NCI-H524 (cell line): ENCODE data around the gene ME3.
"Not testable (repeated sequence)": the region's sequence is repeated elsewhere in the genome, so short reads cannot be mapped to it uniquely, and the experiment has no call there.

ENCODE experiments used
- DNase-seq, 2 experiments: peaks; one replicate each; lab custom pipeline; 2025; lab: John Stamatoyannopoulos, UW

Gene ME3

DNA sequence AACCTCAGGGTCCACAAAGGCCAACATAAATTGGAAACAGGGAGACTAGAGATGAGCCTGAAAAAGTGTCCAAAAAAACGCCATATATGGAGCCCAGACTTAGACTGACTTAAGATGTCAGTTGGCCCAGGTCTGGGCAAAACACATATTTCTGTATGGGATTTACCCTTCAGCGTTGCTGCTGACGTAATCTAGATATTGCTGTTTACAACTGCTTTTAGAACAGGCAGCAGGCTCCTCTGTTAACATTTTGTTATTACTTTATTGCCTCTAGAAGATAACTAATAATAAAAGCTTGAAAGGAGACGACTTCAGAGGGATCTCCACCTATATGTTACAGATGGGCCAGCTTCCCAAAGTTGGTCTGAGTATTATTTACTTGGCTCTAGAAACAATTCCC, 8.7 kb downstream of the ME3 start:
- no peak for DNase-seq

DNA sequence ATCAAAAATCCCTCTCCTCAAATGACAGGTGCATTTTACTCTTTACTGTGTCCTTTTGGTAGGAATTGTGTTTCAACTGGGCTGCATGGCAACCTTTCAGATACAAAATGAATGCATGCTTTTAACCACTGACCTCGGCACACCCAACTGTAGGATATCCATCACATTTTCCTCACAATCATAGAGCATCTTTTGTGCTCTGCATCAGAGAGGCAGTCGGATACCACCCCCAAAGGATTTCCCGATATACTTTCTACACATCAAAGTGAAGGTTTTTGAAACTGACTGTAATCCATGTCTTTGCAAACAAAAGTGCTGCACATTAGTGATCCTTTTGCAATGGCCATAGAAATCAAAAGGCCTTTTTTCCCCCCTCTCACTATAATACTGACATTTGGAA, 9.1 kb downstream of the ME3 start:
- DNase-seq, result no peak

DNA sequence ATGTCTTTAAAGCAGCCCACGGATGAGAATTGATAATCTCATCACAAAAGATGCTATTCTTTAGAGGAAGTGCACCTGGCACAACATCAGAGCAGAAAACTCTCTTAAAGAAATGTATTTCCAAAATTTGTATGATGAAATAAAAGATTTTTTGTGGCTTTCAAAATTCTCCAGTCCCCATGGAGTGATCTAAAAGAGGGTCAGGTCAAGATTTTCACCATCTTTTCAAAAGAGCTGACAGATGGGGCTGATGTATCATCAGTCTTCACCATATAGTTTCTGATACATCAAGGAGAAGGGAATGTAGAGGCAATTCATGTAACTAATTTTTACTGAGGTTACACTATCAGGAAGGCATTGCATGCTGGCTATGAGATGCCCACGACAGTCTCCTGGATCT, 11.7 kb downstream of the ME3 start:
- DNase-seq, result no peak

DNA sequence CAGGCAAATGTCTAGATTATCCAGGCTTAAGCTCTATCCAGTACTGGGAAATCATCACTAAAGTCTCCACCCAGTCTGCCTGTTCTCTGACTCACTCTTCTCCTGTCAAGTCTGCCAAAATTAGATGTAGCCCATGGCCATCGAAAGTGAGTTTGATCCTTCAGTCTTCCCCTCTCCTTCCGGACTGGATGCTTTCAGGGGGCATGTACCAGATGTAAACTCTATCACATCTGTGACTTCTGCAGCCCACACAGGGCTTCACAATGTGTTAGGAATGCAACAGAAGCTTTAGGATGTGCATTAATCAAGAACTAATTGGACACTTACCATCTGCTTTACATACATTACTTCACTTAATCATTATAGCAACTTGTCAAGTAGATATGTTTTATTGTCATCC, 12.3 kb downstream of the ME3 start:
- DNase-seq, result peak; percentile 30 to 69

DNA sequence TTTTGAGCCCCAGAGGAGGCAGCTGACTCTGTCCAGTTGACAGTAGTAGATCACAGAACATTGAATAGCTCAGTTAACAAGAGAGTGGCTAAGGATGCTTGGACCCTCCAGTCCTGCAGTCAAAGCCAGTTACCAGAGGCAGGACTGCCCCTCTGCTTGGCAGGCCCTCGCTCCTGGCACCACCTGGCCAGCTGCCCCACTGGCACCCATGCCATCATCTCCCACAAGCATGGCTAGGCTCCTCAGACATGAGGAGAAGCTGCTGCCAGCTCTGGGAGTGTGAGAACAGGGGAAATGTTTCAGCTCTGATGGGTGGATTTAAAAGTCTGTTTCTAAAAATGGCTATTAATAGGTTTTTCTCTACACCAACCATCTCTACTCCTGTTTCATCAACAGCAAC, 13.9 kb downstream of the ME3 start:
- DNase-seq, result no peak

DNA sequence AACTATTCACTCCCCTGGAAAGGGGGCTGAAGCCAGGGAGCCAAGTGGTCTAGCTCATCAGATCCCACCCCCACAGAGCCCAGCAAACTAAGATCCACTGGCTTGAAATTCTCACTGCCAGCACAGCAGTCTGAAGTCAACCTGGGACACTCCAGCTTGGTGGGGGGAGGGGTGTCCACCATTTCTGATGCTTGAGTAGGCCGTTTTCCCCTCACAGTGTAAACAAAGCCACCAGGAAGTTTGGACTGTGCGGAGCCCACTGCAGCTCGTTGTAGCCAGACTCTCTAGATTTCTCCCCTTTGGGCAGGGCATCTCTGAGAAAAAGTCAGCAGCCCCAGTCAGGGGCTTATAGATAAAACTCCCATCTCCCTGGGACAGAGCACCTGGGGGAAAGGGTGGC, 27.2 kb downstream of the ME3 start:
- not testable (repeated sequence) for DNase-seq

DNA sequence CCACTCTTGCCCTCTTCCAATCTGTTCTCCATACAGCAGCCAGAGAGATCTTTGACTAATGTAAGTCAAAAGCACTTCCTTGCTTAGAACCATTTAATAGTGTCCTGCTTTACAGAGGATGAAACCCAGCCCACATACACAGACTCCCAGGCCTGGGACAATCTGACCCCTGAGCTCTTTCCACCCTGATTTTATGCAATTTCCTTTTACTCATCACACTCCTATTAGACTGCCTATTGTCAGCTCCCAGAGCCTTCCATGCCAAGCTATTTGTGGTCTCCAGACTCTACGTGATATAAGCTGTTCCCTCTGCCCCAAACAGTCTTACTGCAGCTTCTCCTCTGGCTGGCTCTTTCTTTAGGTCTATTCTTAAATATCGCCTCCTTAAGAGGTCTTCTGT, 28.1 kb downstream of the ME3 start:
- no peak for DNase-seq

DNA sequence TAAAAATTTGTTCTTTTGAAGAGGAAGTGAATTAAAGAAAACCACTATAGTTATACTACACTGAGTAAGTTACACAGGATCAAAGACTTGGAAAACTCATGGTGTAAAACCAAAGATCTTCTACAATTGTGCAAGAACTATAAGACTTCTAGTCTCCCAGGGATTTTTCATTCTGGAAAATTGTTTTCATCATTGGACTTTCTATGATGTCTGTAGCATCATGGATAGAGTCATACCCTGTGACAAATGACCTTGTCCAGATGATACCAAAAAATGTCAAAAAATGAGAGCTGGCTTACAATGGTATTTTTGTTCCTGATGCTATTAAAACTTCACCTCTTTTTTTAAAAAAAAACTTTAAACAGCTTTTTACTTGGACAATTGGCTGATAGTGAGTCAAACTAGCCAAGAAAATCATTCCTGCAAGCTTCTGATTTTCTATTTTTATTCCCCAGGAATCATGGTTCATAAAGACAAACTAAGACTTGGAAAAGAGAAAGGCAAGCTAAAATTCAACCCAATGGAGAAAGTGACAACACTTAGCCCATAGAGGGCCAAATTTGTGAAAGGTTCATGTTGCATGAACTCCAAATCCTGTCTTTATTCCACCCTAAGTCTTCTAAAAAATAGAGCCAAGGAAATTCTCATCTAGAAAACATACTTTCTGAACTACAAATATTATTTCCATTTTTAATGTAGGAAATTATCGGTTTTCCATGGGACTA, 30.7 kb downstream of the ME3 start:
- no peak for DNase-seq

DNA sequence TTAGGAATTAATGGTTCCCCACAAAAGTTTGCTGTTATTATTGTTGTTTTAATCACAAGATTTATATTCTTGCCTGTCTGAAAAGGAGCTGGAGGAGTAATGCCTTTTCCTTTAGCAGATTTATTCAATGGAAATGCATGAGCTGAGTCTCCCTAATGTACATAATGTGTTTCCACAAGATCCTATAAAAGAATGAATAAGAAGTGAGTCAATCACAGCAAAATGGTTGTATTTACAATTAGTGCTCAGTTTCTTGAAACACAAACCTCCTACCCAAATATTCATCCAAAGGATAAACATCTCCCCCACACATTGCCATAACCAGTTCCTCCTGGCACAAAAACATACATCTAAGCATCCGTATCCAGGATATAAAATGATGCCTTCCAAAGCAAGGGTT, 33.3 kb downstream of the ME3 start:
- DNase-seq, result no peak

DNA sequence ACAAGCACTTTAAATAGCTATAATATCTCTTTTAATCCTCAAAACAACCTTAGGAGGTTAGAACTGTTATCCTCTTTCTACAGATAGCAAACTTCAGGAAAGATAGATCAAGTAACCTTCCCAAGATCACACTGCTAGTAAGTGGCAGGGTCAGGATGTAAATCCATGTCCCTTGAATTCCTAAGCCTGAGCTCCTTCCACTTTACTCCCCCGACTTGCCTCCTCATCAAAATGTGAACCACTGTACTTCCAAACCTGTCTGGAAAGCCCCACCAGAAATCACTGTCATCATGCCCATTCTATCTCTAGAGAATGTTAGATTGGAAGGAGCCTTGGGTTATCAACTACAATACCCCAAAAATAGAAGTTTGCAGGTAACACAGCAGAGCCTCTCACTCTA, 33.7 kb downstream of the ME3 start:
- DNase-seq, result no peak

DNA sequence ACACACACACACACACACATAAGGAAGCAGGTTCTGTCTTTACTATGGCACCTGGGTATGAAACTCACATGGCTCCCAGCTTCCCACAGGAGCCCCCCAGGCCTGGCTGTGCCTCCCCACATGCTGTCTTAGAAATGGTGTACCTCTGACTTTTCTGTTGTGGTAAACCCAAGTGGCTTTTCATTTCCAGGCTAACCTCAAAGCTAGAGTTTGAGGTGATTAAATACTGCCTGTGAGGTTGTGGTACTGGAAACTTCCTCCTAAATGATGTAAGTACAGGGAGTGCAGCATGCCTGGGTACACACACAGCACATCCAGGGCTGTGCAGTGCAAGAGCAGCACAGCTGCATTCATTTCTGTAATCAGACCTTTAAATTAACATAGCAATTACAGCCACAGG, 34.4 kb downstream of the ME3 start:
- no peak for DNase-seq

DNA sequence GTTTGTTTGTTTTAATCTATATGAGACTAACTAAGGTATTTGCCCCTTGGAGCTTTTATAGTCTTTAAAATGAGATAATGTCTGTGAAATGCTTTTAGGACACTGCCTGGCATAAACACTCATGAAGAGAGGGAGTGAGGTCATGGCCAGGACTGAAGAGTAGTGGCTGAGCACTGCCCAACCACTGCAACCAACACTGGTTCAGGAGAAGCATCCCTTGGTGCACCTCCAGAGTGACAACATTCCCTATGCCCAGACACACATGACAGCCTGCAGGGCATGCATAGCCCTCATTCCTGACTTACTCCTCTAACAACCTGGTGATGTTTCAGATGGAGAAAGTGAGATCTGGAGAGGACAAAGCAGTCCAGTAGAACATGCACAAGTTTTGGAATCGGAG, 36.1 kb downstream of the ME3 start:
- DNase-seq, result no peak

DNA sequence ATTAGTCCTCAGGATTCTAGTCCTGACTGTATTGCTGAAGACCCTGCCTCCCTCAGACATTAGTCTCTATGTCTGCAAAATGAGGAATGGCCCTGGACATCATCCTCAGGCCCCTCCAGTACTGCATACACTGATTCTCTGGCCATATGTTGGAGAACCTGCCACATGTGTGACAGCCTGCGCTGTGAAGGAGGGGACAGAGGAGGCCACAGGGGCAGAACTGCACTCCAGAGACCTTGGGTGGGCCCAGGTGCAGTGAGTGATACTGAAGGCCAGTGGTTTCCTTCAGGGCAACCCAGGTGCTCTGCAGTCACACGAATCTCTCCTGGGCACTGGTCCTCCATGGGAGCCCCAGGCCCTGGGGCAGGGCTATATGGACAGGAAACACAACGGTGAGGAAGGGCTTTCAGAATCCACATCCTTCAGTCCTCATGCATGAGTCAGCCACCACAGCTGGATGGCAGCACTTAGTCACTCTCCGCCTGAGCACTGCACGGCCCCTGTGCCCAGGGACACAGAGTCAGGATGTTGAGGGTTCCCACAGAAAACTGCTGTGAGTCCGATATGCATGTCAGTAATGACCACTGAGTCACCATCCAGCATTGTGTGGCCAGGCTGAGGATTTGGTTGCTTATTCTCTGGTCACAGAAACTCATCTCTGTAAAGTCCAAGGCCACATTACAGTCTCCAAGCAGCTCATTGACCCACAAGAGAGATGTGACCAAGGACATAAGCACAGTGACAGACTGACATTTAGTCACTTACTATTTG, 39.7 kb downstream of the ME3 start:
- no peak for DNase-seq

DNA sequence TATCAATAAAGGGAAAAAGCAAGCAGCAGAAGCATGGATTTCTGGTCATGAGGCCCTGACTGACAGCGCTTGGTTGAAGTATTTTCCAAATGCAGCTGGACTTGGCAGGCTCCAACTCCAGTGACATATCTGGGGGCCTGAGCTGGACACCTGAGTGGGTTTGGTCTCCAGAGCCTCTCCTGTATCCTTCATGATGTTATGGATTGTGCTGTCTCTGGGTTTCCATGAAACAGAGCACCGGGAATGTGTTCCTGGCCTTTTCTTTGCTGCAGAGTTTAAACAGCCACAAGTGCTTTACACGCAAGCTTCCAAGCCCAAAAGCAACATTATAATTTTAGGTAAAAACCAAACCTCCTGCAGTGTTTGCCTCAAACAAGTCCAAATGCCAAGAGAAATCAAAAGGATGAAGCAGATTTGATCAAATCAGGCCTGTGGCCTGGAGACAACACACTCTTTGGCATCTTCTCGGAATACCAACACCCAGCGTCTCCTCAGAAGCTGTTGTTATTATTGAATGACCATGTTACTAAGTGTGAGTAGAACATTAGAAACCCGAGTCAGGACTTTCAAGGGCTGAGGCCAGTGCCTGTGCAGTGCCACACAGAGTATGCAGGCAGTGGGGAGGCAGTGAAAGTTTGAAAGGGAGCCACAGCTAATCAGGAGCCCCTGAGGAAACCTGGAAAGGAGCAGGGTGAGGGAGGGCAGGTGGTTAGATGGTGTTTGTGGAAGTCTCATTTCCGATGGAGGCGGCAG, 42.0 kb downstream of the ME3 start:
- DNase-seq, result no peak

DNA sequence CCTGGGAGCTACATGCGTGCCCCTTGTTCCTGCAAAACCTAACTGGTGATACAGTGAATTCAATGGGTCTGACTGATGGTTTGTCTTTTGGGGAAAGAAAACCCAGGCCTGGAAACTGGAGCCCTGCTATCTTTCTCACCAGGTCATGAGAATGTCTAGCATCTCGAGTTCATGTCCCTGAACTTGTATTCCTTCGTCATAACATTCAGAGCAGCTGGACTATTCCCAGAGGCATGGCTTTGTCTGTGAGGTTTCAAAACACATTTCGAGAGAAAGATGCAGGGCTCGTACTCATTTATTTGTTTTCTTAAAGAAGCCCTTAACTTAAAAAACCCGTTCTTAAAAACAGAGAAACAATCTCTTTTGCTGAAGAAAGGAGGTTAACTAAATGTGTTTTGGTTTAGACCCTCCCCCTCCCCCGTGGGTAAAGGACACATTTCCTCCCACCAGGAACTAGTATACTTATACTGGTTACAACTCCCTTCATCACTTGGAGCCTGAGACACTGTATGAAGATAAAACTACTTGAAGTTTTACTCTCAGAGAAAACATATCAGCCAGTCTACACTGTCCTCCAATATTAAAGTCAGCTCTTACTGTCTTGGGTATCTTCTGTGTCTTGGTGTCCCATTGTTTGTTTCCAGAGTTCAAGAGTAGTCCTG, 43.2 kb downstream of the ME3 start:
- DNase-seq, result no peak

DNA sequence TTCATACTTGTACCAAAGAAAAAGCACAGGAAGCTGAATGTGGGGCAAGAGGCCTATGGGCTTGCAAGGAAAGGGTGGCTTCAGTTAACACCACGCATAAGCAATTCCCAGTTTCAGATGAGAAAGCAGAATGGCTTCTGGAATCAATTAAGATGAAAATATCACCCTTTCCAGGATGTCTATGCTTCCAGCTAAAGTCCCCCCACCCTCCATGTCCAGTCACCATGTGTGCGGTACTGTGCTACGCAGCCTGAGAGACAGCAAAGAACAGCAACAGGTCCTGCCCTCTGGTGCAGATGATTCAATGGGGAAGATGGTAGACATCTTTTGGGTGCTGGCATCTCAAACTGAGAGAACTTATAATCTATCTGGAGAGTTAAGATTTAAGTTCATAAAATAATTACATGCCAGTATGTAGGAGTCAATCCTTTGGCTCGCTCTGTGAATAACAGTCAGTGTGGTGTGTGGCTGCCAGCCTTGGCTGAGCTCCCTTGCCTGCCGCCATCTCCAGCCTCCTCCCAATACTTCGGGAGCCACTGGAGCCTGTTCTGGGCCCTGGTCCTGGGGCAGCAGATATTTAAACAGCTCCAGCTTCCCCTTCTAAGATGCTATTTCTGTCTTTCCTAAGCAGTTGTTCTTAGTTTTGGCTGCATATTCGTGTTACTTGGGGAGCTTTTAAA, 44.5 kb downstream of the ME3 start:
- no peak for DNase-seq

DNA sequence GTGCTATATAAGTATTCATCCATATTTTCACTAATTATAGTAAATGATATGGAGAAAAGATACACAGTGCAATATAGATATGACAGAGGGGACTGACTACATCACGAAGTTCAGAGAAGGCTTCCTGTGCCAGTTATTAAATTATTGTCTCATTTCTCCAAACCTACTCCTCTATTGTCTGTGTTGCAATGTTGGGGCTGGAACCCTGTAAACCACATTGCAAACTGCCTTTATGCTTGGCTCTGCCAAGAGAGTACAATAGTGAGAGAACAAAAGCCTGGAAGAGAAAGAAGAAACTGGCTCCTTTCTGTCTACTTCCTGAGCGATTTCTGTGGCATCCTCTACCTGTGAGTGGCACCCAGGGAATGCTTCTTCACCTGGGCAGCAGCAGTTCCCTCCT, 46.4 kb downstream of the ME3 start:
- no peak for DNase-seq

DNA sequence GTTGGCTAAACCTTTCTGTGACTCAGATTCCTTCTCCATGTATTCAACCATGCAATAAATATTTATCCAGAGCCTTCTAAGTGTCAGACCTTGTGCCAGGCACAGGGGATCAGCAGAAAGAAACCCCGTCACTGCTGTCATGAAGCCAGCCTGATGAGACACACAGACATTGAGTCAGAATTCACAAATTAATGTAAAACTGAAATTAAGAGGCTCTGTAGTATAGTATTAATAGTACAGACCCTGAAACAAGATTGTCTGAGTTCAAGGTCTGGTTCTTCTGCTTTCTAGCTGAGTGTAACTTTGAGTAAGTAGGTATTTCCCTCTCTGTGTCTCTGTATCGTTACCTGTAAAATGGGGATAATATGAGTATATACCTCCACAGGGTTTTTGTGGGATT, 46.9 kb downstream of the ME3 start:
- DNase-seq, result no peak

DNA sequence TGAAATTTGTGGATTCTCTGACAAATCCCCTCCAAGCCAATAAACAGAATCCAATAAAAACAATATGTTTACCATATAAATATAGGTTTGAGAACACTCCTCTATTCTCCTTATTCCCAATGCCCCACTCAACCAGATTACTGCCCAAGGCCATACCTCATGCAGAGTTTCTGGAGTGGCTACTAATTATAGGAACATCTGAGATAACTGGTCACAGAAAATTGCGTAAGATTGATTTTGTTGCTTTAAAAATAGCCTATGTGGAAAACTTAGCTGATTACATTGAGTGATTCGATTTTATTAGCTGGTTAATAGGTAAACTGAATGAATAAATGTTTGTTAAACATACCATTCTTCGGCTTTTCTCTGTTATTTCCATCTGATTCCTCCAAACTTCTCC, 48.0 kb downstream of the ME3 start:
- DNase-seq, result no peak

DNA sequence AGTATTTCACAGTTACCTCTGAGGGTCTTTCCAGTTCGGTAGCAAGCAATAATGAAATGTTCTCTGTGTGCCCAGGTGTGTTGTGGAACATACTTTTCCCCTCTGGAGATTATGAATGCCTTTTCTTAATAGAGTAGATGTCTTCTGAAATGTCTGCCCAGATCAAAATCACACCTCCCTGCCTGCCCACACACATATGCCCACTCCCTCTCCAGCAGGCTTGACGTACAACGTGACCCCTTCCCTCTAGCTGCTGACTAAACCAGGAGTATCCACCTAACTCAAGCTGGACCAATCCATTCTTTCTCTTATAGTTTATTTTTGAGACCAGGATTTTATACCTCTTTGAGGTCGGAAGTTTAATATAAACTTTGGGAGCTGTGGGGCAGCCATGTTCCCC, 48.7 kb downstream of the ME3 start:
- DNase-seq, result no peak

DNA sequence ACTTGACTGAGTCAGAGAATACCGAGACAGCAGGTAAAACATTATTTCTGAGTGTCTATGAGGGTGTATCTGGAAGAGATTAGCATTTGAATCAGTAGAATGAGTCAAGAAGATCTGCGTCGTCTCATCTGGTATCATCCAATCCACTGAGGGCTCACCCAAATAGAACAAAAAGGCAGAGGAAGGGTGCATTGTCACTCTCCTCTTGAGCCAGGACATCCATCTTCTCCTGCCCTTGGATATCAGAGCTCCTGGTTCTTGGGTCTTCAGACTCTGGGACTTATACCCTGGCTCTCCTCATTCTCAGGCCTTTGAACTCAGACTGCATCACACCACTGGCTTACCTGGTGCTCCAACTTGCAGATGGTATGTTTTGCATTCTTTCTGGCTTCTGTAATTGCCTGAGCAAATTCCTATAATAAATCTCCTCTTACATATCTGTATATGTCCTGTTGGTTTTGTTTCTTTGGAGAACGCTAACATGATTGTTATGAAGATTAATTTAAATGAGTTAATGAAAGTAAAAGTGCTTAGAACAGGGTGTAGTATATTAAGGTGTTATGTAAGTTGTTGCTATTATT, 49.3 kb downstream of the ME3 start:
- no peak for DNase-seq

DNA sequence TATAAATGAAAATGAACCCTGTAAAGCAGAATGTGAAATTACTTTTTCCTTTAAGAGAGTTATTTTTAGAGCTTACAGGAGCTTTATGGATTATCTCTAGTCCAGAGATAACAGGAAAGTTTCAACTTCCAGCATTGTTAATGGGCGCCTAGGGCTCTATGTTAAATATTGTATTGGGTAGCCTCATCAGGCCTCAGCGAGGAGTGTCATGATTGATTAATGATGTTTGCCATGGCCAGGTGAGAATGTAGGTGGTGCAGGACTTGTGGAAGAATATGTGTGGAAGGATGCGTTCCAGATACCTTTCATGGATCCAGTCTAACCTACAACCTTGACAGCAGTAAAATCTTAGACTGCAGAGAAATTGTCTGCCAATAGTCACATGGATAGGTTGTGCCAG, 50.6 kb downstream of the ME3 start:
- DNase-seq, result no peak
